HG03521 (cell line): ENCODE measurements around the gene B3GNT5.
A peak's percentile ranks its signal among the peaks of the same experiment; 100 is the strongest.

Source experiments
- ATAC-seq: cut with Tn5 transposase; IDR thresholded peaks from one replicate; pipeline ENCODE4 v1.9.1; 2021; ENCODE audit warnings: mild to moderate bottlenecking, moderate library complexity; ENCODE audit not compliant: unreplicated experiment

The B3GNT5 gene

DNA sequence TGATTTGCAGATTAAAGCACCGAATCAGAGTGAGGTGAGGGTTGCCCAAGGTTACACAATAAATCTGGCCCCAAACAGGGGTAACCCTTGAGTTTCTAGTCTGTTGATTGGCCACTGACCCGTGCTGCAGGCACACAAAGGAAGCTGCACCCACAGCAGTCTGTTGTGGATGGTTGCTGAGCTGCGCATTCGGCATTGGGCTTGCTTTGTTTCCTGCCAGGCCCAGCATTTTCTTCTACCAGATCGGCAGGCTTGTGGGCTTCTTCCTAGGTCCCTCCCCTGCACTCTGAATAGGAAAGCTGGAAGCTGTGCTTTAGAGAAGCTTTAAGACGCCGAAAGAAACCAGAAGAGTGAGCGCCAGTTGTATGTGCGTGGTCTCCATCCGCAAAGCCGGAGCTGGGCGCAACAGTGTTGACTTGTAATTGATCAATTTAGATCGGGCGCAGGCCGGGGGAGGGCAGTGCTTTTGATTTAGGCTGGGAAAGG, 12.1 kb downstream of the B3GNT5 start:
- ATAC-seq = no peak

DNA sequence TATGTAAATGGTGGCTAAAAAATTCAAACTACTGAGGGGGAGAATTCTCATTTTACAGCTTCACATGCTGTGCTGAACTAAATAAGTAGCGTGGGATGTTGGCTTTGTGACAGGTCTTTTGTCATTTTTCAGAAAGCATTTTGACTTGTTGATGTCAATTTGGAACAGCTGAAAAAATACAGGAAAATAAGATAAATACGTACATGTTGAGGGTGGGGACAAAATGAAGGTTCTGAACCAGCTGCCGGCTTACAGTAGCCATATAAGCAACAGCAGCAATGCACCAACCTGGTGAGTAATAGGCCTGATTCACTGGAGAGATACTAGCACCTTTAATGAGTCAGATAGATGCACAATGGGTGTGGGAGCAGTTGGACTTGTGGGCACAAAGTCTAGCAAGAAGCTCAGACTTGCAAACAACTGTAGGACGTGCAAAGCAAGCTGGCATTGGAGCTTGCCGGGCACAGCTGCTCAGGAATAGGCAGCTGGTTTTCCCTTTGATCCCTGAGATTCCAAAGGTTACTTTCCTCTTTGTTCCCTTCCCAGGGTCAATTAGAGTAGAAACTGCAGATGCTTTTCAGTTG, 12.9 kb downstream of the B3GNT5 start:
- no peak for ATAC-seq

DNA sequence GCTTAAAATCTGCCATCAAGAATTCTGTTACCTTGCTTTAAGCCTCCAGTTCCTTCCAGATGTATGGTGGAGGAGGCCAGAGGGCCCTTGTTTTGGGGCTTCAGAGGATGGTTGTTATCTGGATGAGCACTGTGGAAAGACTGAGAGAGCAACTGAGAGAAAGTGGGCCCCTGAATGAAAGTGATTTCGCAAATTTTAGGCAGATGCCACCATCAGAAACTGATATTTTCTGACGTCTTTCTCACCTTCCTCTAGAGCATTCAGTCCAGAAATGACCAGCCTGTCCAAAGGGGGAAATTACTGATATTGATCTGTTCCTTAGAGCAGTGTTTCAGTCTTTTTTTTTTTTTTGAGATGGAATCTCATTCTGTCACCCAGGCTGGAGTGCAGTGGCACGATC, 13.4 kb downstream of the B3GNT5 start:
- ATAC-seq = no peak

DNA sequence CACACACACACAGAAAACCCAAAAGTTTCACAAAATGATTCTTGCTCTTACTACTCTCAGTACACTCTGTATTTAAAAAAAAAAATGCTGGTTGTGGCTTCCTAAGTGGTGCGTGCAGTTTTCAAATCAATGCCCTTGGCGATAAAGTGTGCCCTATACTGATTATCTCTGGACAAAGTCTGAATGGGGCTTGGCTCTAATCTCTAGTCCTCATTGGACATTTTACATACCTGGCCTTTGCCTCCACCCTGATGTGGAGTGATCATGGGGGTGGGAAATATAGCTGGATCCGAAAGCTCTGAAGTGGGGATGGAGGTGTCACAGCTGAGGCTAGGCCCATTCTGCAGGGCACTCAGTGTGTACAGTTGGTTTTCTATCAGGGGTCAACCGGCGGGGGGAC, 14.1 kb downstream of the B3GNT5 start:
- ATAC-seq = no peak

GRCh38 chr3:183268366-183268765, 15.3 kb downstream of the B3GNT5 start:
- no peak for ATAC-seq

DNA sequence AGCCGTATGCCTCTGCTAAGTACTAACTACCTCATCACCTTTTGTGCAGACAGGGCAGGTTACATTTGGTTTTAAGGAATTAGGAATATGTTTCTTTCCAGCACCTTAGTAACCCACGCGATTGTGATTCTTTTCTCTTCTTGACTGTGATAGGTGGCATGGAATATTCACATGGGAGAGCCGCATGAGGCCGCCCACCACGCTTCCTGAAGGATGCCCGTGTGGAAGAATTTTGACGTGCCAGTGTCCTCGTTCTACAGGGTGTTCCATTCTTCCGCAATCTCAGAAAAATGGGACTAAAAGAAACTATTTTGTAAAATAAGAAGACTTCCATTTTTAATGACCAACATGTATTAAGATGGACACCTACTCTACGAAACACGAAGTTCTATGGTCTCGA, 16.3 kb downstream of the B3GNT5 start:
- ATAC-seq = no peak

DNA sequence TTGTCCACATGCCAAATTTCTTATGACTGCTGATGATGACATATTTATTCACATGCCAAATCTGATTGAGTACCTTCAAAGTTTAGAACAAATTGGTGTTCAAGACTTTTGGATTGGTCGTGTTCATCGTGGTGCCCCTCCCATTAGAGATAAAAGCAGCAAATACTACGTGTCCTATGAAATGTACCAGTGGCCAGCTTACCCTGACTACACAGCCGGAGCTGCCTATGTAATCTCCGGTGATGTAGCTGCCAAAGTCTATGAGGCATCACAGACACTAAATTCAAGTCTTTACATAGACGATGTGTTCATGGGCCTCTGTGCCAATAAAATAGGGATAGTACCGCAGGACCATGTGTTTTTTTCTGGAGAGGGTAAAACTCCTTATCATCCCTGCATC, 17.3 kb downstream of the B3GNT5 start:
- no peak for ATAC-seq

GRCh38 chr3:183272142-183272541, 19.1 kb downstream of the B3GNT5 start:
- no peak for ATAC-seq

DNA sequence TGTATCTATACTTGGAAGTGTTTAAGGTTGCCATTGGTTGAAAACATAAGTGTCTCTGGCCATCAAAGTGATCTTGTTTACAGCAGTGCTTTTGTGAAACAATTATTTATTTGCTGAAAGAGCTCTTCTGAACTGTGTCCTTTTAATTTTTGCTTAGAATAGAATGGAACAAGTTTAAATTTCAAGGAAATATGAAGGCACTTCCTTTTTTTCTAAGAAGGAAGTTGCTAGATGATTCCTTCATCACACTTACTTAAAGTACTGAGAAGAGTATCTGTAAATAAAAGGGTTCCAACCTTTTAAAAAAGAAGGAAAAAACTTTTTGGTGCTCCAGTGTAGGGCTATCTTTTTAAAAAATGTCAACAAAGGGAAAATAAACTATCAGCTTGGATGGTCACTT, 19.7 kb downstream of the B3GNT5 start:
- no peak for ATAC-seq

DNA sequence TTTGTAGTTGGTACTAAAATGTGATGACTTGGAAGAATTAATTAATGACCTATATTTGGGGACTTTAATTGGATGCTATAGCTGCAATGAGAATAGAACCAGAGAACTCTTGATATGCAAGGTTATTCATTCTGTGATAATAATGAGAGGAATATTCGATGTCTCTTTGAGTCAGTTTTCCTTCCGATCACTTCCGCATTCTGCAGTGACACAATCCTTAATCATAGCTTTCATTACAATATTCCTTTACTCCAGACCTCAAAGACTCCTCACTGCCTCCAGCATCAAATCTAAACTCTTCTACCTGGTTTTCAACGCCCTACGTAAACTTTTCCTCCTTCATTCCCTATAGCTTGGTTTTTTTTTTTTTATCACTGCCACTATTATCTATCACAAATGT, 21.6 kb downstream of the B3GNT5 start:
- no peak for ATAC-seq

- ATAC-seq = no peak
Observed at GRCh38 chr3:183275418-183275817, 22.4 kb downstream of the B3GNT5 start.

DNA sequence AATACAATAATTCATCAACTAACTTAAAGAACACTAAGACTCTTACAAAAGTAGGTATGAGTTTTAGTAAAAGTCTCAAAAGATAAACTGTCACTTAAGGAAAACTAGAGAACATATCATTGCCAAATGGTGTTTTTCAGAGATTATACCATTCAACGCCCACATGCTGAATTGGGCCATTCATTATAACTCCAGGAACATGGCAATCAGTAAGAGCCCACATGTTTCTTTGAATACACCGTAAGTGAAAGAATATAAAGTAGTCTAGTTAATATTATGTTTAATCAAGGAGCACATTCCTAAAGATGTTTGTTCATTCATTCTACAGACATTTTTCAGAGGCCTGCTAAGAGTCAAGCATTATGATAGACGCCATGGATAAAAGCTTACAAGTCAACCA, 22.9 kb downstream of the B3GNT5 start:
- ATAC-seq = no peak

DNA sequence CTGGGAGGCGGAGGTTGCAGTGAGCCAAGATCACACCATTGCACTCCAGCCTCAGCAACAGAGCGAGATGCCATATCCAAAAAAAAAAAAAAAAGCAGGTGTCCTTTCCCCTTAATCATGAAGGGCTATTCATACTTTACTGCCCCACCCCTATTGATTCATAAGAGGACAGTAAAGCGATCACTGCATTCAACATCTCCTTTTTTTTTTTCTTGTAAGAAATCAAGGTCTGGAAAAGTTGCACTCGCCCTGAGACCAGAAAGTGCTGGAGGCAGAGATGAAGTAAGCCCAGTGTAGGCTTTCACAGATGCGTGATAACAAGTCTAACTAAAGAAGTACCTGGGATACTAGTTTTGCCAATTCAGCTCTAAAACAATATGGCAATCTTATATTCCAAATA, 24.2 kb downstream of the B3GNT5 start:
- ATAC-seq = no peak

DNA sequence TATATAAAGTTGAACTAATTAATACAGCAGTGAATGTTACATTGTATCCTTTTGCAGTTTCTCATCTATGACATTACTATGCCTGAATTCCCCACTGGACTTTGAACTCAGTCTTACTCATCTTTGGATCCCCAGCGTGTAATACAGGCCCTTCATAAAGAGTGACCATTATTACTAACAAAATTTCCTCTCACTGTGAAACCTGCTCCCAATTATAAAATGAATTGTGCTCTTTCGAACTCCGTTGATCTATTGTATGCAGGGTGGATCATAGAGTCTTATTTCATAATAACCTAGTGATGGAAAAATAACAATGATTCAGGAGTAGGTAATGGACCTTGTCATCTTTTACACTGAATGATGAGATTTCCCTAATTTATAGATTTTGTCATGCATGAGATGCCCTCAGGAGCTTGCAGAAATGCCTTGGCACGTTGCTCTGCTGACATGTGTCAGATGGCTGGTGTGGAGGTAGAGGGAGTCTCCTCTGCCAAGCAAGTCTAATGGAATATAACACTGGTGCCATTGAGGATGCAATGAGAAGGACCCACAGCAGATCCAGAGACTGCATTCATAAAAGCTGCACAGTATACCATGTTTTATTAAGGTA, 25.5 kb downstream of the B3GNT5 start:
- no peak for ATAC-seq

DNA sequence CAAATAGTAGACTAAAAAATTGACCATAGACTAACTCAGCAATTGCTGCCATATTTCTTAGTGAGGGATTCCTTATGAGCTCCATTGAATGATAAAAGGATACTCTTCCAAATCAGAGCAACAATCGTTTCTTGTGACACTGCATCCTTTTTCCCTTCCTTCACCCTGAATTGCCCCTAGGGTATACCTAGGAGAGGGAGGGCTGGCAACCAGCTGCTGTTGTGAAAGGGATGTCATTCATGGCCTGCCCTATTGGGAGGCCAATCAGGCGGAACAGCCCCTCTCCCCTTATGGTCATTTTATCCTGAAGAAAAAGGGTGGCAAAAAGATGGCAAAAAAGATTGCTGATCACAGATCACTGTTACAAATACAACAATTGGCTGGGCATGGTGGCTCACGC, 26.3 kb downstream of the B3GNT5 start:
- no peak for ATAC-seq

- no peak for ATAC-seq
Observed at GRCh38 chr3:183281126-183281797, 28.2 kb downstream of the B3GNT5 start.

DNA sequence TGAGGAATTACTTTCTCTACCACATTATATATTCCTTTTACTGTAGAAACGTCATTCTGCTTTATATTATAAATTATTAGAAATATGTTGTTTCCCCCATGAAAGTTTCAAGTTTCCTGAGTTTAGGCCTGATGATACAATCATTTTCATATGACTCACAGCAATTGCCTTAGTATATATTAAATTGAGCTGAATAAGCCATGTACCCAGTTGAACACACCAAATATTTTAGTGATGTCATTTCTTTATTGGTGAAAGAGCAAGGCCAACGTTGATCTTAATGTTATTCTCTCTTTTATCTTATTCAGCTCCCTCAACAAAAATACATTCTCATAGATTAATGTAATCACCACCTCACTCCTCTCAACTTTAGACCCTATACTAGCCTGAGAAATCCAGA, 30.8 kb downstream of the B3GNT5 start:
- ATAC-seq = no peak

DNA sequence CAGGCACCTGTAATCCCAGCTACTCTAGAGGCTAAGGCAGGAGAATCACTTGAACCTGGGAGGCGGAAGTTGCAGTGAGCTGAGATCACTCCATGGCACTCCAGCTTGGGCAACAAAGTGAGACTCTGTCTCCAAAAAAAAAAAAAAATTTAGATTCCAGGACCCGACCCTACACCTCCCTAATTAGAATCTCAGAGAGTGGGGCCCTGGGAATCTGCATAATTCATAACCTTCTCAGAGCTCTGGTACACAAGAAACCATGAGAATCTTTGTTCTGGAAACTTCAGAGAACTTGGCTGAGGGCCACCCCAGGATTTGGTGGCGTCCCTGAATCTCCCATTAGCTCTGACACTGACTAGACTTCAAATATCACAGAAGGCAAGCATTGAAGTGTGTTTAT, 31.5 kb downstream of the B3GNT5 start:
- no peak for ATAC-seq

DNA sequence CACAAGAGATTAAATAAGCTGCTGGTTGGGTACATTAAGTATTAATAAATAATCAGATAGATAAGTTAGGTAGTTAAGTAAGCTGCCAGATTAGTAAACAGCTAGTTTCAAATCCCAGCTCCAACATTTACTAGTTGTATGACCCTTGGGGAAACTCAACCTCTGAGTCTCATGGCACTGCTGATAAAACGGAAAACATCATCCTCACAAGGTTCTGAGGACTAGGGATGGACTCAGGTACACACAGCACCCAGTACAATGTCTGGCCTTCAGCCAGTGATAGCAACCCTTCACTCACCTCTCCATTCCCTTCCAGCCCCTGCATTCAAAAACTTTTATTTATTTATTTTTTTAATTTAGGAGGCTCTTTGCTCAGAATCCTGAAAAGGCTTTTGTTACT, 32.3 kb downstream of the B3GNT5 start:
- no peak for ATAC-seq

DNA sequence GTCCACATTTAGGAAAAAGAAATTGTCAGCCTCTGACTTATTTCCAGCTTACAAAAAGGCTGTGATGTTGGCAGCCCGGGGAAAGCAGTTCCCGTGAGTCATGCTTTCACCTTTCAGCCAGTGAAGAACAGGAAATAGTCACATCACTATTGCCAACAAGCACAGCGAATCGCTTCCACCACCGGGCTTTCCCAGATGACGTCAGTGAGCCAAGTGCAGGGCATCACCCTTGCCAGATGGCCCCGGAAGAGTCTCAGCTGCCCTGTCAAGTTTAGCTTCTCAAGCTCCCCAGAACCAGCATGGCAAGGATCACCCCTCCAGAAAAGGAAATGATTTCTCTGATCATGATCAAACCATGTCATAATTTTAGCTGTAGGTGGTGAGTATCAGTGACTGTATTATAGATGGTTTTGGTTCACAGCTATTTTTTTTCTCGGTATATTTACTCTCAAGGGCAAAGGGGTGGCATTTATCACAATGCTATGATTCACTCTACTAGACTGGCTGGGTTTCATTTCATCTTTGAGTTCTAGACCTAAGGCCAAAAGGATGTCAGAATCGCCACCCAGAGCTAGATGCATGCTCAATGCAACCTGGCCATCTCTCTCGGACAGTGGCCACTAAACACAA, 32.9 kb downstream of the B3GNT5 start:
- ATAC-seq = peak; percentile 86

GRCh38 chr3:183287301-183287971, 34.4 kb downstream of the B3GNT5 start:
- no peak for ATAC-seq
